IMR-90 (cell line): ENCODE data around the gene ARRDC5. TPM values are rescaled to one million over a fixed set of nuclear protein-coding genes. Genes with fewer than 3 reads are reported as not detected.

Experiments used
- ATAC-seq: fragments of 200-7000 bp; cut with Tn5 transposase; 2 replicates; pipeline ENCODE4 v1.9.1; 2020; ENCODE audit warnings: low read depth, mild to moderate bottlenecking, moderate library complexity
- BruUV-seq: library from RNA; stranded (reverse); fragments of 400-500 nt; replicated peaks from 2 replicates; lab custom pipeline; 2021; lab: Mats Ljungman, UMichigan
- CTCF ChIA-PET: fragments of 300-600 bp; formaldehyde crosslinking; extraction: SDS; loops from one replicate; lab custom pipeline; 2021; ENCODE audit warnings: antibody characterized with exemption; lab: Yijun Ruan, JAX
- POLR2A ChIA-PET: fragments of 300-600 bp; sonication (Branson Sonifier 250); formaldehyde crosslinking; loops from one replicate; lab custom pipeline; 2022; ENCODE audit warnings: antibody characterized with exemption; ENCODE audit not compliant: unreplicated experiment; lab: Charles Lee
- DNase-seq: peaks from one replicate; pipeline ENCODE4 v3.0.0; 2013
- H2AFZ ChIP-seq: replicated peaks from 2 replicates; pipeline ENCODE3; 2013; ENCODE audit warnings: low read length, mild to moderate bottlenecking; ENCODE audit not compliant: poor library complexity
- H2AK5ac ChIP-seq: 2 replicates; pipeline ENCODE4 v1.6.1; 2013; ENCODE audit warnings: low read depth, low read length, inconsistent platforms
- H2AK9ac ChIP-seq: replicated peaks from 2 replicates; pipeline ENCODE3; 2013; ENCODE audit warnings: mild to moderate bottlenecking, low read depth, low read length, moderate library complexity; ENCODE audit not compliant: poor library complexity
- H2BK120ac ChIP-seq: 2 replicates; pipeline ENCODE4 v1.6.1; 2013; ENCODE audit warnings: low read depth, low read length, inconsistent platforms
- H2BK15ac ChIP-seq: 3 replicates; pipeline ENCODE4 v1.6.1; 2013; ENCODE audit warnings: low read depth, low read length, inconsistent platforms
- H2BK20ac ChIP-seq: 2 replicates; pipeline ENCODE4 v1.6.1; 2013; ENCODE audit warnings: low read depth, mild to moderate bottlenecking, inconsistent platforms, low read length, moderate library complexity
- H2BK5ac ChIP-seq: 2 replicates; pipeline ENCODE4 v1.6.1; 2013; ENCODE audit warnings: mild to moderate bottlenecking, low read depth, low read length, inconsistent platforms; ENCODE audit not compliant: poor library complexity, severe bottlenecking
- H3K14ac ChIP-seq: replicated peaks from 2 replicates; pipeline ENCODE4 v1.6.1; 2013; ENCODE audit warnings: low read depth, low read length, inconsistent platforms
- H3K18ac ChIP-seq: 2 replicates; pipeline ENCODE4 v1.6.1; 2013; ENCODE audit warnings: low read depth, low read length, control low read depth
- H3K23ac ChIP-seq: 2 replicates; pipeline ENCODE4 v1.6.1; 2013; ENCODE audit warnings: low read depth, low read length, inconsistent platforms
- H3K27ac ChIP-seq: 2 replicates; pipeline ENCODE4 v1.5.1; 2013; ENCODE audit warnings: mild to moderate bottlenecking, control low read depth, low read length; ENCODE audit not compliant: insufficient read depth
- H3K27me3 ChIP-seq: 2 replicates; pipeline ENCODE4 v1.6.1; 2013; ENCODE audit warnings: low read length; ENCODE audit not compliant: control insufficient read depth, insufficient read depth
- H3K36me3 ChIP-seq: 2 replicates; pipeline ENCODE4 v1.6.1; 2013; ENCODE audit warnings: low read length, mixed read lengths; ENCODE audit not compliant: control insufficient read depth, insufficient read depth
- H3K4ac ChIP-seq: 2 replicates; pipeline ENCODE4 v1.6.1; 2013; ENCODE audit warnings: low read depth, low read length, inconsistent platforms
- H3K4me1 ChIP-seq: 2 replicates; pipeline ENCODE4 v1.6.1; 2013; ENCODE audit warnings: low read length, mixed read lengths; ENCODE audit not compliant: control insufficient read depth, insufficient read depth
- H3K4me2 ChIP-seq: 2 replicates; pipeline ENCODE4 v1.6.1; 2013; ENCODE audit warnings: low read depth, mild to moderate bottlenecking, control low read depth, low read length, moderate library complexity
- H3K4me3 ChIP-seq: 2 replicates; pipeline ENCODE4 v1.5.1; 2013; ENCODE audit warnings: low read depth, mild to moderate bottlenecking, control low read depth, low read length, moderate library complexity; ENCODE audit not compliant: insufficient read depth
- H3K56ac ChIP-seq: 2 replicates; pipeline ENCODE4 v1.6.1; 2013; ENCODE audit warnings: low read length, inconsistent platforms; ENCODE audit not compliant: insufficient read depth; ENCODE audit errors: extremely low read depth
- H3K79me1 ChIP-seq, 2 experiments: 2 replicates each; pipeline ENCODE4 v1.6.1; 2013; ENCODE audit warnings: low read length in 2 of 2, inconsistent platforms in 1 of 2, low read depth in 1 of 2
- H3K9ac ChIP-seq: 2 replicates; pipeline ENCODE4 v1.6.1; 2013; ENCODE audit warnings: low read depth, low read length, control low read depth
- H3K9me1 ChIP-seq: 2 replicates; pipeline ENCODE4 v1.6.1; 2013; ENCODE audit warnings: low read length, inconsistent platforms; ENCODE audit not compliant: insufficient read depth
- H3K9me3 ChIP-seq: 2 replicates; pipeline ENCODE4 v1.6.1; 2013; ENCODE audit warnings: low read length; ENCODE audit not compliant: control insufficient read depth, insufficient read depth
- H4K20me1 ChIP-seq: 2 replicates; pipeline ENCODE4 v1.6.1; 2013; ENCODE audit warnings: low read length, inconsistent platforms; ENCODE audit not compliant: insufficient read depth
- H4K5ac ChIP-seq: 2 replicates; pipeline ENCODE4 v1.6.1; 2013; ENCODE audit warnings: mild to moderate bottlenecking, low read depth, low read length, control low read depth
- H4K8ac ChIP-seq, 2 experiments: 2 replicates each; pipeline ENCODE4 v1.6.1; 2013; ENCODE audit warnings: low read depth in 2 of 2, low read length in 2 of 2, control low read depth in 1 of 2, inconsistent platforms in 1 of 2
- H4K91ac ChIP-seq: 2 replicates; pipeline ENCODE4 v1.6.1; 2013; ENCODE audit warnings: low read depth, low read length, inconsistent platforms; ENCODE audit not compliant: insufficient read depth
- BHLHE40 ChIP-seq: fragments of 150-350 bp; IDR thresholded peaks from 2 replicates; pipeline ENCODE4 v1.6.1; 2016; ENCODE audit warnings: mild to moderate bottlenecking, low read depth, low read length
- CHD1 ChIP-seq: IDR thresholded peaks from 2 replicates; pipeline ENCODE4 v1.6.1; 2012; ENCODE audit warnings: low read depth, low read length, improper control_type of control experiment
- FOS ChIP-seq: fragments of 150-350 bp; IDR thresholded peaks from 2 replicates; pipeline ENCODE4 v1.6.1; 2016; ENCODE audit warnings: low read depth, low read length
- MAFK ChIP-seq: IDR thresholded peaks from 2 replicates; pipeline ENCODE4 v1.6.1; 2012; ENCODE audit warnings: low read depth, low read length, improper control_type of control experiment
- MAZ ChIP-seq: IDR thresholded peaks from 2 replicates; pipeline ENCODE4 v1.6.1; 2012; ENCODE audit warnings: low read depth, mild to moderate bottlenecking, low read length, improper control_type of control experiment, moderate library complexity, borderline replicate concordance
- MXI1 ChIP-seq: IDR thresholded peaks from 2 replicates; pipeline ENCODE4 v1.6.1; 2012; ENCODE audit warnings: low read depth, mild to moderate bottlenecking, low read length, moderate library complexity, borderline replicate concordance
- POLR2A ChIP-seq: IDR thresholded peaks from 2 replicates; pipeline ENCODE4 v1.6.1; 2012; ENCODE audit warnings: mild to moderate bottlenecking, low read depth, low read length
- RAD21 ChIP-seq: IDR thresholded peaks from 2 replicates; pipeline ENCODE4 v1.6.1; 2012; ENCODE audit warnings: low read length, improper control_type of control experiment
- SMC3 ChIP-seq: fragments of 150-350 bp; IDR thresholded peaks from 2 replicates; pipeline ENCODE4 v1.6.1; 2016; ENCODE audit warnings: low read depth, mild to moderate bottlenecking, antibody characterized with exemption, low read length, moderate library complexity
- WGBS, 2 experiments: methylation state at CpG; one replicate each; pipeline versions ENCODE4 v1.1.5 to v1.1.7; 2013; ENCODE audit warnings: missing lambda C conversion rate in 2 of 2; ENCODE audit not compliant: insufficient read length in 1 of 2; ENCODE audit errors: extremely low coverage in 2 of 2; 5-methylcytosine and 5-hydroxymethylcytosine counted together
- dilution Hi-C: fragments of 300-500 bp; cut with HindIII; formaldehyde crosslinking; loops from one replicate; pipeline ENCODE4 v1.14.3; 2018; ENCODE audit warnings: low sequenced_read_pairs; ENCODE audit not compliant: unreplicated experiment
- in situ Hi-C: fragments of 300-500 bp; cut with MboI; formaldehyde crosslinking; loops from 3 replicates; pipeline ENCODE4 v1.14.3; 2019; ENCODE audit warnings: low sequenced_read_pairs, inconsistent platforms, mixed read lengths
- intact Hi-C: fragments of 100-400 bp; cut with micrococcal nuclease; formaldehyde crosslinking; loops from 2 replicates; pipeline ENCODE4 v1.10.0; 2022
- polyA plus RNA-seq, 3 experiments: library from polyadenylated mRNA; depleted of rRNA; stranded (reverse); fragments of >200 nt; gene quantifications; 2 replicates each; pipeline ENCODE4 v1.2.3, GENCODE V29; 2012; ENCODE audit warnings: low replicate concordance in 1 of 3
- total RNA-seq: library from RNA; depleted of rRNA; stranded (reverse); fragments of >200 nt; gene quantifications from 2 replicates; pipeline ENCODE4 v1.2.3, GENCODE V29; 2012
- TF ChIP-seq, protein P1 (sequence below): fragments of 150-350 bp; IDR thresholded peaks from 2 replicates; pipeline ENCODE4 v1.6.1; 2016; ENCODE audit warnings: low read depth, mild to moderate bottlenecking, low read length, moderate library complexity, borderline replicate concordance
- TF ChIP-seq, protein P2 (sequence below): conservative IDR thresholded peaks from 2 replicates; pipeline ENCODE4 v1.5.1; 2012; ENCODE audit warnings: mild to moderate bottlenecking, low read depth, low read length, improper control_type of control experiment

Gene ARRDC5
- total and polyA plus RNA-seq, 2 of the 4 experiments (the other 2 are of a cell fraction), result not detected

DNA sequence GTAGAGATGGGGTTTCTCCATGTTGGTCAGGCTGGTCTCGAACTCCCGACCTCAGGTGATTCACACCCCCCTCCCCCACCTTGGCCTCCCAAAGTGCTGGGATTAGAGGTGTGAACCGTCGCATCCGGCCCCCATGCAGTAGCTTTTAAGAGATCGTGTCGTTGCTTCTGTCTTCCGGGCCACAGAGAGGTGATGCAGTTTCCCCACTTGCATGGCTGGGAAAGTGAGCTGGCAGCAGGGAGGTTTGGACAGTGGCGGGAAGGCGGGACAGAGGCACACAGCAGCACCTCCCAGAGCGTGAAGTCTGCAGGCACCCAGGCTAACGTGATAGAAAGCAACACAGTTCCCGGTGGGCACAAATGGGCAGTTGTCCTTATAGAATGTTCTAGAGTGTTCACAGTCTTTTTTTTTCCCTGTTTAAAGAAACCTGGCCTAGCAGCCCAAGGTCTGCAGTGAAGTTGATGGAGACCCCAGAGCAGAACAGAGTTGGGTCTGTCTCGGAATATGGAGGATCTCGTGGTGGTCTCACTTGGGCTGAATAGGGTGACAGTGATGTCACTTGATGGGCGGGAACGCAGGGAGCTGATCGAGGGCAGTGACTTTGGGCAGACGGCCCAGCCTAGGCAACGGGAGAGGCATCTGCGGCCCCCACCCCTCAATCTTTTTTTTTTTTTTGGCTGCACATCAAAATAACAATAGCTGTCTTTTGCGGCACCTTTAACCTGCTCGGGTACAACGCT is 11.5 kb upstream of the ARRDC5 start:
- Histone ChIP-seq H4K91ac (peak overlapping the region; percentile 94), H4K8ac (peak overlapping the region; percentile 36 to 86; a peak in 3 of 4 replicates), H3K4ac (peak overlapping the region; percentile 92), H3K4me1 (peaks cover 38% of the 10 kb centered on the region), H2AK5ac (peak overlapping the region; percentile 69; the same call in 1 of the 2 replicates), H2BK5ac (peak overlapping the region; percentile 96), H3K9ac (no peak overlapping the region), H3K56ac (no peak overlapping the region; the same call in 1 of the 2 replicates), H3K9me1 (peaks cover 9% of the 10 kb centered on the region), H2BK20ac (peak overlapping the region; percentile 85), H3K36me3 (peaks cover 1% of the 10 kb centered on the region; the same call in 1 of the 2 replicates), H3K4me2 (no peak overlapping the region), H2BK15ac (peak overlapping the region; percentile 82; the same call in 2 of the 3 replicates), H2AFZ (peak overlapping the region; percentile 86), H3K14ac (peak overlapping the region; percentile 12; the same call in 1 of the 2 replicates), H3K79me1 (peaks cover 0 to 71% of the 10 kb centered on the region in 2 experiments; a peak in 2 of 4 replicates), H3K27me3 (no peaks in the 10 kb centered on the region), H3K4me3 (no peak overlapping the region), H2BK120ac (peak overlapping the region; percentile 91), H3K23ac (peak overlapping the region; percentile 25), H3K9me3 (no peaks in the 10 kb centered on the region), H3K18ac (peak overlapping the region; percentile 55), H3K27ac (peak overlapping the region; percentile 67), H4K20me1 (peaks cover 43% of the 10 kb centered on the region), H4K5ac (peak overlapping the region; percentile 62), H2AK9ac (peak overlapping the region; percentile 89)
- in situ Hi-C loops, result loop anchor here (5.0 kb wide), 2 partner anchors 42 to 107 kb away; no protein-coding TSS in a partner anchor
- intact Hi-C loops, result no loop called here
- ChIA-PET CTCF (interaction anchor here (4.6 kb wide), 1 partner anchor 104 kb away, joined by 30 read pairs; no protein-coding TSS in a partner anchor), POLR2A (no interaction called here)
- WGBS, 2 experiments, result 84% methylated on average over 12 of the region's 24 CpGs; no CpG with 5 or more reads in 1 of the 2 experiments
- no TSS peak for BruUV-seq
- DNase-seq (peak; percentile 18), ATAC-seq (no peak)
- TF ChIP-seq CHD1, result no peak
- TF ChIP-seq, protein P1, sequence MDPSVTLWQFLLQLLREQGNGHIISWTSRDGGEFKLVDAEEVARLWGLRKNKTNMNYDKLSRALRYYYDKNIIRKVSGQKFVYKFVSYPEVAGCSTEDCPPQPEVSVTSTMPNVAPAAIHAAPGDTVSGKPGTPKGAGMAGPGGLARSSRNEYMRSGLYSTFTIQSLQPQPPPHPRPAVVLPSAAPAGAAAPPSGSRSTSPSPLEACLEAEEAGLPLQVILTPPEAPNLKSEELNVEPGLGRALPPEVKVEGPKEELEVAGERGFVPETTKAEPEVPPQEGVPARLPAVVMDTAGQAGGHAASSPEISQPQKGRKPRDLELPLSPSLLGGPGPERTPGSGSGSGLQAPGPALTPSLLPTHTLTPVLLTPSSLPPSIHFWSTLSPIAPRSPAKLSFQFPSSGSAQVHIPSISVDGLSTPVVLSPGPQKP, result no peak
- no peak for TF ChIP-seq MAFK
- TF ChIP-seq POLR2A, result no peak
- TF ChIP-seq, protein P2, sequence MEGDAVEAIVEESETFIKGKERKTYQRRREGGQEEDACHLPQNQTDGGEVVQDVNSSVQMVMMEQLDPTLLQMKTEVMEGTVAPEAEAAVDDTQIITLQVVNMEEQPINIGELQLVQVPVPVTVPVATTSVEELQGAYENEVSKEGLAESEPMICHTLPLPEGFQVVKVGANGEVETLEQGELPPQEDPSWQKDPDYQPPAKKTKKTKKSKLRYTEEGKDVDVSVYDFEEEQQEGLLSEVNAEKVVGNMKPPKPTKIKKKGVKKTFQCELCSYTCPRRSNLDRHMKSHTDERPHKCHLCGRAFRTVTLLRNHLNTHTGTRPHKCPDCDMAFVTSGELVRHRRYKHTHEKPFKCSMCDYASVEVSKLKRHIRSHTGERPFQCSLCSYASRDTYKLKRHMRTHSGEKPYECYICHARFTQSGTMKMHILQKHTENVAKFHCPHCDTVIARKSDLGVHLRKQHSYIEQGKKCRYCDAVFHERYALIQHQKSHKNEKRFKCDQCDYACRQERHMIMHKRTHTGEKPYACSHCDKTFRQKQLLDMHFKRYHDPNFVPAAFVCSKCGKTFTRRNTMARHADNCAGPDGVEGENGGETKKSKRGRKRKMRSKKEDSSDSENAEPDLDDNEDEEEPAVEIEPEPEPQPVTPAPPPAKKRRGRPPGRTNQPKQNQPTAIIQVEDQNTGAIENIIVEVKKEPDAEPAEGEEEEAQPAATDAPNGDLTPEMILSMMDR, result no peak
- no peak for TF ChIP-seq MAZ
- no peak for TF ChIP-seq MXI1
- TF ChIP-seq FOS, result no peak
- TF ChIP-seq SMC3, result no peak
- no peak for TF ChIP-seq RAD21
- TF ChIP-seq BHLHE40, result no peak
- dilution Hi-C loops, result no loop called here
